ENCODE measurements around the gene FSIP1.

- TF ChIP-seq, protein P1, sequence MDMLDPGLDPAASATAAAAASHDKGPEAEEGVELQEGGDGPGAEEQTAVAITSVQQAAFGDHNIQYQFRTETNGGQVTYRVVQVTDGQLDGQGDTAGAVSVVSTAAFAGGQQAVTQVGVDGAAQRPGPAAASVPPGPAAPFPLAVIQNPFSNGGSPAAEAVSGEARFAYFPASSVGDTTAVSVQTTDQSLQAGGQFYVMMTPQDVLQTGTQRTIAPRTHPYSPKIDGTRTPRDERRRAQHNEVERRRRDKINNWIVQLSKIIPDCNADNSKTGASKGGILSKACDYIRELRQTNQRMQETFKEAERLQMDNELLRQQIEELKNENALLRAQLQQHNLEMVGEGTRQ (IDR thresholded peaks at IDR 0.05): no peak
- TF ChIP-seq CTCF (IDR thresholded peaks at IDR 0.05) (no peak), POLR2A (IDR thresholded peaks at IDR 0.05; ENCODE audit: low read length) (no peak), FOSL2 (IDR thresholded peaks at IDR 0.05) (no peak), FOSL2 (CRISPR knock-in tag; IDR thresholded peaks at IDR 0.05) (no peak), RARB (CRISPR knock-in tag; IDR thresholded peaks at IDR 0.05) (no peak), ZSCAN20 (CRISPR knock-in tag; IDR thresholded peaks at IDR 0.05) (no peak), RCOR1 (IDR thresholded peaks at IDR 0.05; ENCODE audit: low read depth, low read length) (no peak), RFX5 (IDR thresholded peaks at IDR 0.05) (no peak)
- TF ChIP-seq, protein P2, sequence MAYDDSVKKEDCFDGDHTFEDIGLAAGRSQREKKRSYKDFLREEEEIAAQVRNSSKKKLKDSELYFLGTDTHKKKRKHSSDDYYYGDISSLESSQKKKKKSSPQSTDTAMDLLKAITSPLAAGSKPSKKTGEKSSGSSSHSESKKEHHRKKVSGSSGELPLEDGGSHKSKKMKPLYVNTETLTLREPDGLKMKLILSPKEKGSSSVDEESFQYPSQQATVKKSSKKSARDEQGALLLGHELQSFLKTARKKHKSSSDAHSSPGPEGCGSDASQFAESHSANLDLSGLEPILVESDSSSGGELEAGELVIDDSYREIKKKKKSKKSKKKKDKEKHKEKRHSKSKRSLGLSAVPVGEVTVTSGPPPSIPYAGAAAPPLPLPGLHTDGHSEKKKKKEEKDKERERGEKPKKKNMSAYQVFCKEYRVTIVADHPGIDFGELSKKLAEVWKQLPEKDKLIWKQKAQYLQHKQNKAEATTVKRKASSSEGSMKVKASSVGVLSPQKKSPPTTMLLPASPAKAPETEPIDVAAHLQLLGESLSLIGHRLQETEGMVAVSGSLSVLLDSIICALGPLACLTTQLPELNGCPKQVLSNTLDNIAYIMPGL (CRISPR knock-in tag; IDR thresholded peaks at IDR 0.05; ENCODE audit: borderline replicate concordance): no peak
These were observed 208.8 kb downstream of the FSIP1 start for GRCh38 chr15:39573844-39574243.
